SJSA1 (cell line): ENCODE data around the gene TLL2. TPM values are rescaled to one million over a fixed set of nuclear protein-coding genes. Genes with fewer than 3 reads are reported as not detected.

Experiments used
- DNase-seq, 2 experiments: peaks; one replicate each; pipeline ENCODE4 v3.0.0-alpha.2; 2015 to 2020; ENCODE audit warnings: low spot score in 2 of 2, low read depth in 1 of 2
- H3K27ac ChIP-seq: fragments of 250-450 bp; sonication (Bioruptor Pico); 2 replicates; pipeline ENCODE4 v1.5.1; 2020; ENCODE audit warnings: mild to moderate bottlenecking, moderate library complexity
- H3K27me3 ChIP-seq: fragments of 250-450 bp; sonication (Bioruptor Pico); replicated peaks from 2 replicates; pipeline ENCODE4 v1.5.1; 2020; ENCODE audit warnings: mild to moderate bottlenecking, moderate library complexity
- H3K36me3 ChIP-seq: fragments of 250-450 bp; sonication (Bioruptor Pico); 2 replicates; pipeline ENCODE4 v1.5.1; 2020; ENCODE audit warnings: mild to moderate bottlenecking
- H3K4me1 ChIP-seq: fragments of 250-450 bp; sonication (Bioruptor Pico); replicated peaks from 2 replicates; pipeline ENCODE4 v1.6.1; 2021; ENCODE audit warnings: mild to moderate bottlenecking
- H3K4me3 ChIP-seq: fragments of 250-450 bp; sonication (Bioruptor Pico); 2 replicates; pipeline ENCODE4 v1.5.1; 2020; ENCODE audit warnings: mild to moderate bottlenecking
- H3K9me3 ChIP-seq: fragments of 250-450 bp; sonication (Bioruptor Pico); replicated peaks from 2 replicates; pipeline ENCODE4 v1.5.1; 2020; ENCODE audit warnings: mild to moderate bottlenecking
- total RNA-seq: library from RNA; depleted of rRNA; stranded (reverse); fragments of >200 nt; shearing (Covaris generic); gene quantifications from 2 replicates; pipeline ENCODE4 v1.2.3, GENCODE V29; 2014

The TLL2 gene
- total RNA-seq, 1 experiment from 2014 or later = not detected

DNA sequence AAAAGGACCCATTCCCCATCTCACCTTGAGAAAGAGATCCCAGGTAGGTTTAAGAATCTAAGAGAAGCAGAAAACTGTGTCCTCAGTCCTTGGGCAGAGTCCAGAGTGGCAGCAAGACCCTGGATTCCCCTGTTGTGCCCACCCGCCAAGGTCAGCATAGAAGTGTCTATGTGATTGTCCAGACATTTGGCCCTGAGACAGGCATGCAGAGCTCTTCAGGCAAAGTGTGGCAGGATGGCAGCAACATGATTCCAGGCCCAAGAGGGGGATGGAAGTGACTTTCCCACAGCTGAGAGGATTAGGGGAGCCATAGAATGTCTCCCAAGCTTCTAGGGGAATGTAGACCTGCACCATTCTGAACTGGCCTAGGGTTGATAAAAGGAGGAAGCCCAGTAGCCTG lies 115.8 kb downstream of the TLL2 start:
- peaks cover 48% of the 10 kb centered on the region for H3K27me3 ChIP-seq
- no peak overlapping the region for H3K27ac ChIP-seq
- H3K36me3 ChIP-seq = no peaks in the 10 kb centered on the region
- DNase-seq = no peak
- no peak overlapping the region for H3K4me3 ChIP-seq
- no peaks in the 10 kb centered on the region for H3K9me3 ChIP-seq
- no peaks in the 10 kb centered on the region for H3K4me1 ChIP-seq

DNA sequence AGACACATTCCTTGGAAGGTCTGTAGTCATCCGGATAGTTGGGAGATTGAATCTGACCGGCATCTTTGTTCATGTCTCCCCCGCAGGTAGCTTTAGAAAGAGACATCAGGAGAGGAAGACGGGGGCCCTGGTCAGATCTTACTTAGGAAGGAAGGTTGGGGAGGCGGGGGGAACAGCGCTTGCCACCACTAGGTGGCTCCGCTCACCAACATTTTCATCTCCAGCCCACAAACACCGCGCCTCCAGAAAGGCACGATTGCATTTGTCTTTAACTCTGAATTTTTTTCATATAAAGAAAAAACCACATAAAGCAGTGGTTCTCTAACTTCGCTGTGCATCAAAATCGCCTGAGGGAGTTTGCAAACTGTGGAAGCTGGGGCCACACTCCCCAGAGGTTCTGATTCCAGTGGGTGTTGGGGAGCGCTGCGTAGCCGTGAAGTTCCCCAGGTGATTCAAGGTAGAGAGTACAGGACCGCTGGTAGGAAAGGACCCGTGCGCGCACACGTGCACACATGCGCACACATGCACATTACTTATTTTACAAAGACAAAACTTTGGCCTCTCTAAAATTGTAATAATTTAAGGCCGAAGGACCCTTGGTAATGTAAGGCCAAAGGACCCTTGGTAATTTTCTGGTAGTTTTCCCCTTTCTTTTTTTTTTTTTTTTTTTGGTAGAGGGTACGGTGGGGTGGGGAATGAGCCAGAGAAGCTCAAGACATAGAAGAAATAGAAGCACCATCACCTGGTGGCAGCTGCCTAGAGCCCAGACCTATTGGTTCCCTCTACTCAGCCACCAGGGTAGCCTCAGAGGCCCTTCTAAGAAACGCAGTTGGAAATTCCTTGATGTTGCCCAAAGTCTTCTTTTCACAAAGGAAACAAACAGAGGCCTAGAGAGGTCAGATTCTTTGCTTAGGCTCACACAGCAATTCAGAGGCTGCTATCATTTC lies 117.5 kb downstream of the TLL2 start:
- Histone ChIP-seq H3K4me1 (no peaks in the 10 kb centered on the region), H3K27ac (no peak overlapping the region), H3K4me3 (no peak overlapping the region), H3K27me3 (peaks cover 56% of the 10 kb centered on the region), H3K36me3 (no peaks in the 10 kb centered on the region), H3K9me3 (no peaks in the 10 kb centered on the region)
- DNase-seq = peak; percentile 50 to 63

DNA sequence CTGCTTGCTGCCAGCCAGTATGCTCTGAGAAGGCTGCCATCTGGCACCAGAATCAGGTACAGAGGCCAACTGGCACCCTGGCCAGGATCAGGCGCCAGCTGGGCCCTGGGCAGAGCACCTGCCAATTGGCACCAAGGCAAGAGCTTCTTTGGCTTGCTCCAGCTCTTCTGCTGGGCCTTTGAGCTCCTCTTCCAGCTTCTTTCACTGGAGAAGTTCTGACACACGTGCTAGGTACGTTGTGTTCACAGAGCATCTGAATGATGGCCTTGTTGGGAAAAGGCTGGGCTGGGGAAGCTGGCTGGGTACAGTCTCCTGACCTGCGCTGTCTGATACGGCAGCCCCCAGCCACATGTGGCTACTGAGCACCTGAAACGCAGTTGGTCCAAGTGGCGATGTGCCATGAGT lies 123.3 kb downstream of the TLL2 start:
- Histone ChIP-seq H3K27ac (no peak overlapping the region), H3K4me3 (no peak overlapping the region), H3K36me3 (no peaks in the 10 kb centered on the region), H3K4me1 (no peaks in the 10 kb centered on the region), H3K27me3 (peaks cover 41% of the 10 kb centered on the region), H3K9me3 (no peaks in the 10 kb centered on the region)
- no peak for DNase-seq

DNA sequence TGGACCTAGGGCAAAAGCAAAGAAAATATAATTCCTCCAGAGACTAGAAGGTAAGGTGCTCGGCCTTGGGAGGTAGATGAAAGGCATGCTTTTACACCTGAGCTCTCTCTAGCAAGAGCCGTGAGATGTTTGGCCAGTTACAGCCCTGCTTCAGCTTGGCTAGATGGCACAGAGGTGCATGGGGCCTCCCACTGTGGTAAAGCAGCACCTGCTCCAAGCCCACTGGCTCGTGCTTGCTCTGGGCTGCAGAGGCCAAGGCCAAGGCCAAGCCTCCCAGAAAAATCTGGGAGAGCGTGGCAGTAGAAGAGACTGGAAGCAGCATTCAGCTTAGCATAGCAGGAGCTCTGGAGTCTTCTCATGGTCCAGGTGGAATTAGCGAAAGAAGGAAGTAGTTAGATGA lies 123.9 kb downstream of the TLL2 start:
- H3K9me3 ChIP-seq = no peaks in the 10 kb centered on the region
- no peak overlapping the region for H3K27ac ChIP-seq
- no peaks in the 10 kb centered on the region for H3K36me3 ChIP-seq
- H3K4me3 ChIP-seq = no peak overlapping the region
- H3K4me1 ChIP-seq = no peaks in the 10 kb centered on the region
- H3K27me3 ChIP-seq = peaks cover 34% of the 10 kb centered on the region
- no peak for DNase-seq

DNA sequence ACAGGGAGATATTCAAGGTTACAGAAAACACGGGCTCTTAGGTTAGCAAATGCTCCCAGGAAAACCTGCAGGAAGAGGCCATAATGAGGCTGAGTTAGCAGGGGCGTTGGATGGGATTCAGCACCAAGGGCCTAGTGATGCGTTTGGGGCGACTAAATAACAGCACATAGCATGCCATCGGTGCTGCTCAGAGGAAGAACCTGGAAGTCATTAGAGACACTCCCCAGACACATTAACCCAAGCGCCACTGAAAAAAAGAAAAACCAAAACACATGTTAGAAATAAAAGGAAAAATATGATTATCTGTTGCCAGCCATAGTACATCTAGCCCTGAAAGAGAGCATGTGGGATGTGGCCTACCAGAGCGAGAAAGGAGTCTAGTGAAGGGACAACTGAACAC lies 126.1 kb downstream of the TLL2 start:
- Histone ChIP-seq H3K4me3 (no peak overlapping the region), H3K27ac (no peak overlapping the region), H3K9me3 (no peaks in the 10 kb centered on the region), H3K27me3 (peaks cover 19% of the 10 kb centered on the region), H3K36me3 (no peaks in the 10 kb centered on the region), H3K4me1 (no peaks in the 10 kb centered on the region)
- no peak for DNase-seq

DNA sequence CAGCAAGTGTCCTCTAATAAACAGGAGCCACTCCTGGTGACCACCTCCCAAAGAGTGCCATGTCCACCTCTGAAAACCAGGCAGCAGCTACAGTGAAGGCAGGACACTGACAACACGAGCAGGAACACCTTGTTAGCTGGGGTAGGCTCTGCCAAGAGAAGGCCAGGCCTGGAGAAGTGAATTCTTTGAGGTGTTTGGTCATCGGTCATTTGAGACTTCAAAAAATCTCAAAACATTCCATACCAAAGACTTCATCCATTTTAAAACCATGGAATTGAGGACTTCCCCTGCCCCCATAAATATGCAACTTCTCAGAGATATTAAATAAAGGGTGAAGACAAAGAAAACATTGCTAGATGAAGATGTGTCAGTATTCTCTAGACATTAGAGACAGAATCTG lies 126.6 kb downstream of the TLL2 start:
- DNase-seq = no peak
- Histone ChIP-seq H3K9me3 (no peaks in the 10 kb centered on the region), H3K4me3 (no peak overlapping the region), H3K27me3 (peaks cover 16% of the 10 kb centered on the region), H3K27ac (no peak overlapping the region), H3K4me1 (no peaks in the 10 kb centered on the region), H3K36me3 (no peaks in the 10 kb centered on the region)

DNA sequence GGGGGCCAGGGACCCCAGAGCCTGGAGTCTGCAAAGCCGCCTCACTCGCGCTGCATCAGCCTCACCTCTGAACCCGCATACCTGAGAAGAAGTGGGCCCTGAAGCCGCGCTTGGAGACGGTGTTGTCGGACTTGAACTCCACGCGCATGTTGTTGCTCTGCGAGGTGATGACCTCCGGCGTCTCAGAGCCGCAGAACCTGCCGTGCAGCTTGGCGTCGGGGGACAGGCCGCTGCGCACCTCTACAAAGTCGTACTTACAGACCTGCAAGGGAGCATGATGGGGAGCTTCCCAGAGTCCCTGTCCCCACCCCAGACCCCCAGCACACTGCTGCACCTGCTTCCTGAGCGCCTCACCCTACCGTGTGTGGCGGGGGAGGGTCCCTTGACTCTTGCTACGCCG lies 129.2 kb downstream of the TLL2 start:
- Histone ChIP-seq H3K4me3 (no peak overlapping the region), H3K27ac (no peak overlapping the region), H3K4me1 (no peaks in the 10 kb centered on the region), H3K27me3 (peaks cover 6% of the 10 kb centered on the region; the same call in 1 of the 2 replicates), H3K9me3 (no peaks in the 10 kb centered on the region), H3K36me3 (no peaks in the 10 kb centered on the region)
- DNase-seq = no peak

DNA sequence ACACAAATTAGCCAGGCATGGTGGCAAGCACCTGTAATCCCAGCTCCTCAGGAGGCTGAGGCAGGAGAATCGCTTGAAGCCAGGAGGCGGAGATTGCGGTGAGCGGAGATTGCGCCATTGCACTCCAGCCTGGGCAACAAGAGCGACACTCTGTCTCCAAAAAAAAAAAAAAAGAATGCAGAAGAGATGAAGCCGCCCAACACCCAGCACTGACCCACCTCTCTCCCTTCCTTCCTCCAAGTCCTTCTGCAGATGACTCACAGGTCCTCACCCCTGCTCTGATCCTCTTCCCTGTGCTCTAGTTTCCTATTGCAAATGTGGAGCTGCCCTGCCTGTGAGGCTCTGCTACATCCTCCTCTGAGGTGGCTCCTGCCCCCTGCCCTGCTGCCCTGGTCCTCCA lies 132.9 kb downstream of the TLL2 start:
- no peak overlapping the region for H3K27ac ChIP-seq
- H3K36me3 ChIP-seq = no peaks in the 10 kb centered on the region
- peaks cover 4% of the 10 kb centered on the region; the same call in 1 of the 2 replicates for H3K27me3 ChIP-seq
- no peaks in the 10 kb centered on the region for H3K4me1 ChIP-seq
- no peak overlapping the region for H3K4me3 ChIP-seq
- DNase-seq = no peak
- H3K9me3 ChIP-seq = no peaks in the 10 kb centered on the region

DNA sequence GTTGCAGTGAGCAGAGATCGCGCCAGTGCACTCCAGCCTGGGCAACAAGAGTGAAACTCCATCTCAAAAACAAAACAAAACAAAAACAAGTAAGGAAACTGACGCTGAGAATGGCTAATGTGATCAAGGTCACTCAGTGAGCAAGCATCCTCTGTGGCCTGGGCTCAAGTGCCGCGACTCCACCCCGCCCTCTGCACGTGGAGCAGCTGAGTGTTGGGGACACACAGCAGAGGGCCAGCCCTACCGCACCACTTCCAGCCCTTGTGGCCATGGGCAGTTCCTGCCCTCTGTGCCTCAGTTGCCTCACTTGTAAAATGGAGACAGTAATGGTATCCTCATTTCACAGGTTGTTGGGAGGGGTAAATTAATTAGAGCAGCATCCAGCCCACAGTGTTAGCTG lies 134.0 kb downstream of the TLL2 start:
- H3K27me3 ChIP-seq = peaks cover 4% of the 10 kb centered on the region; the same call in 1 of the 2 replicates
- peaks cover 4% of the 10 kb centered on the region for H3K4me1 ChIP-seq
- H3K4me3 ChIP-seq = no peak overlapping the region
- no peak for DNase-seq
- H3K27ac ChIP-seq = no peak overlapping the region
- H3K36me3 ChIP-seq = no peaks in the 10 kb centered on the region
- H3K9me3 ChIP-seq = no peaks in the 10 kb centered on the region

DNA sequence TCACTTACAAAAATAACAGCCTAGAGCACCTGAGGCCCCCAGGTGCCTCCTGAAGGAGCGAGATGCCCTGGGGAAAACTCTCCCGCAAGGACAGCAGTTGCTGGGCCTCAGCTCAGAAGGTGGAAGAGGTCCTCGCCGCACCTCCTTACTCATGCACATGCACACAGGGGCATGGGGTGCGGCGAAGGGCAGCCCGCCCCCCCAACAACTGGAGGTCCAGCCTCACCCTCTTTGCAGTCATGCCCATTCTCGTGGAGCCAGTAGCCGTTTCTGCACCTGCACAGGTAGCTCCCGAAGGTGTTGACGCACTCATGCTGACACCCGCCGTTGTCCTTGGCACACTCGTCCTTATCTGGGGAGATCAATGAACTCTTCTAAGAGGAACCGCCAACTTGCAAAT lies 135.0 kb downstream of the TLL2 start:
- H3K36me3 ChIP-seq = no peaks in the 10 kb centered on the region
- H3K4me3 ChIP-seq = no peak overlapping the region
- no peak overlapping the region for H3K27ac ChIP-seq
- no peaks in the 10 kb centered on the region for H3K9me3 ChIP-seq
- H3K27me3 ChIP-seq = peaks cover 4% of the 10 kb centered on the region; the same call in 1 of the 2 replicates
- no peak for DNase-seq
- peaks cover 4% of the 10 kb centered on the region for H3K4me1 ChIP-seq

DNA sequence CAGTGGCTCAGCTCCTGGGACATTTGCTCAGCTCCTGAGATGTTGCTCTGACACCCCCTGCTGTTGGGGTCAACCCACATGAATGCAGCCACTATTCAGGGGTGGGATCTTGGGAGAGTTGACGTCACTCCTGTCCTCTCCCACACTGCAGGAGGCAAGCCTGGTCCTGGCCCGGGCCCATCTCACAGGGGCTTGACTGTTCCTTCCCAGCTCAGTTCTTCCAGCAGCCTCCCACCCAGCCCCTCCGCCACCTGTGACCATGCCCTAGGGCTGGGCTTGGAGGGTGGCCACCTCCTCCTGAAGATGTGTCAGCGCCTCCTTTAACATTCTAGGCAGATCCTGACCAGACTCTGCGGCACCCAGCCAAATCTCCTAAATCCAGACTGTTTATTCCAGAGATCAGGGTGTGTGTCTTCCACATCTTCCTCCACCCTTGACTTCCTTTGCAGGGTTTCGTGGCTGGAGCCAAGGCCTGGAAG lies 135.9 kb downstream of the TLL2 start:
- H3K27me3 ChIP-seq = peaks cover 4% of the 10 kb centered on the region; the same call in 1 of the 2 replicates
- peaks cover 4% of the 10 kb centered on the region for H3K4me1 ChIP-seq
- H3K9me3 ChIP-seq = no peaks in the 10 kb centered on the region
- H3K36me3 ChIP-seq = no peaks in the 10 kb centered on the region
- no peak for DNase-seq
- H3K4me3 ChIP-seq = no peak overlapping the region
- H3K27ac ChIP-seq = no peak overlapping the region

DNA sequence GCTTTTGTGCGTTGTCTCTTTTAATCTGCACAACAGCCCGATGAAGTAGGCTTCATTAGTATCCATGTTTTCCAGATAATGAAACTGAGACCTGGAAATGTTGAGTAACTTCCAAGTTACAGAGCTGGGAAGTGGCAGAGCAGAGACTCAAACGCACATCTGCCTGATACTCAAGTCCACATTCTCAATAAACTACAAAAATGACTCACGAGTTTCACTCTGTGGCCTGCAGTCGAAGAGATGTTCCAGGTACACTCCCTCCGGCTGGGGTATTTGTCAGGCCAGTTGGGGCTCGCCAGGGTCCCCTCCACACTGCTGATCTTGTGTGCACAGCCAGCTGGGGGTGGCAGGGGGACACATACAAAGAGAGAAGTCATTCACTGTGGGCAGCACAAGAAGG lies 137.2 kb downstream of the TLL2 start:
- no peaks in the 10 kb centered on the region for H3K9me3 ChIP-seq
- DNase-seq = no peak
- H3K27me3 ChIP-seq = peaks cover 4% of the 10 kb centered on the region; the same call in 1 of the 2 replicates

DNA sequence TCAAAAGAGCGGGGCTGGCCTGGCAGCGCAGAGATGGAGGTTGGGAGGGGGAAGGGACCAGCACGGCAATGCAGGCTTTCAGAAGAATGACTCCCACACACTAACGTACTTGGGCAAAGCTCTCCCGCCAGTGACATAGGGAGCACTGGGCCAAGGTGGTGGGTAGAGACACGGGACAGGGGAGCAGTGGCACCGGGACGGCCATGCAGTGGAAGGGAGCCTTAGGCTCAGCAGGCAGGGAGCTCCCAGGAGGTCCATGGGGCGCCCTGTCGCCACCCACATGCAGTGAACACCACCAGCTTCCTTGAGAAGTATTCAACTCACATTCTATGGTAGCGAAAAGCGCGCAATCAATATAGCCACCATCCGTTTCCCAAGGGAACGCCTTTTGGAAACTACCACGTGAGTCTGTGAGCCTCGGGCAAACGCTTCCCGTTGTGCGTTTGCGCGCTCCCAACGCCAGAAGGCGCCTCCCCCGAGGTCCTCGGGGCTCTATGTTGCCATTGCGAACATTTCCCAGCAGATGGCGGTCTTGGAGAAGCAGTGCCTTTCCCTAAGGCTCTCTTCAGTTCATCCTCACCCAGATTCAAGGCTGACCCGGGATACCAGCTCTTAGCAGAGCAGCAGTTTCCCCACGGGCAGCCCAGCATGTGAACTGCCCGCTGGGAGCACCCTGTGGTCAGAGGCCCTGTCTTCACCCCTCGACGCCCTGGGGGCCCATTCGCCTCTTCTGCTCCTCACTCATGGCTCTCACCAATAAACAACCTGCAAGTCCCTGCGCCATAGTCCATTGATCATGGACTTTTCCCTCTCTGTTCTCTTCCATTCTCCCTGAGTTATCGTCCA lies 138.5 kb downstream of the TLL2 start:
- no peaks in the 10 kb centered on the region for H3K36me3 ChIP-seq
- peak; percentile 78 to 83 for DNase-seq
- H3K4me3 ChIP-seq = no peak overlapping the region
- H3K9me3 ChIP-seq = no peaks in the 10 kb centered on the region
- H3K27ac ChIP-seq = no peak overlapping the region
- peaks cover 4% of the 10 kb centered on the region; the same call in 1 of the 2 replicates for H3K27me3 ChIP-seq
- H3K4me1 ChIP-seq = peaks cover 4% of the 10 kb centered on the region

More for the DNA sequence above, 137.2 kb downstream of the TLL2 start:
- Histone ChIP-seq H3K4me1 (peaks cover 4% of the 10 kb centered on the region), H3K4me3 (no peak overlapping the region), H3K36me3 (no peaks in the 10 kb centered on the region), H3K27ac (no peak overlapping the region)

DNA sequence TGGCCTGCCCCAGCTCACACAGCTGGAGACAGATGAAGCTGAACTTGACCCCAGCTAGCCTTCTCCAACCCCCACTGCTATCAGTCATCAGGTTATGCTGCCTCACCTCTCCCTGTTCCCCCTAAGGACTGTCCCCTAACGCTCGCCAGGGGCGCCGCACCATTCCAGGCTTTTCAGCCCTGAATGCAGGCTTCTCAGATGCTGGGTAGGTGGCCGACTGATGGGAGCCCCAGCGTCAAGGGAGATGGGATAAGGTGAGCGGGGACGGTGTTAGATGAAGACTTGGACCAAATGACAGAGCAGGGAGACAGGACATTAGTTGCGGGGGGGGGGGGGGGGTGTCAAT lies 139.1 kb downstream of the TLL2 start:
- H3K27ac ChIP-seq = no peak overlapping the region
- H3K36me3 ChIP-seq = no peaks in the 10 kb centered on the region
- H3K9me3 ChIP-seq = no peaks in the 10 kb centered on the region
- H3K27me3 ChIP-seq = peaks cover 4% of the 10 kb centered on the region; the same call in 1 of the 2 replicates
- H3K4me3 ChIP-seq = no peak overlapping the region
- no peak for DNase-seq
- peaks cover 4% of the 10 kb centered on the region for H3K4me1 ChIP-seq
